Stimulated activated CD4-positive, alpha-beta T cell treated with anti-CD3 and anti-CD28 coated beads, TNF-alpha, amount 100 ng/mL, for 1 hour (primary cell): Measurements from ENCODE around the gene TMEM47.

Experiments
- DNase-seq, 3 donors: peaks; one replicate each; pipeline ENCODE4 v3.0.0-alpha.2; 2020; ENCODE audit warnings: low read depth in 3 of 3, low spot score in 1 of 3

TMEM47 gene

DNA sequence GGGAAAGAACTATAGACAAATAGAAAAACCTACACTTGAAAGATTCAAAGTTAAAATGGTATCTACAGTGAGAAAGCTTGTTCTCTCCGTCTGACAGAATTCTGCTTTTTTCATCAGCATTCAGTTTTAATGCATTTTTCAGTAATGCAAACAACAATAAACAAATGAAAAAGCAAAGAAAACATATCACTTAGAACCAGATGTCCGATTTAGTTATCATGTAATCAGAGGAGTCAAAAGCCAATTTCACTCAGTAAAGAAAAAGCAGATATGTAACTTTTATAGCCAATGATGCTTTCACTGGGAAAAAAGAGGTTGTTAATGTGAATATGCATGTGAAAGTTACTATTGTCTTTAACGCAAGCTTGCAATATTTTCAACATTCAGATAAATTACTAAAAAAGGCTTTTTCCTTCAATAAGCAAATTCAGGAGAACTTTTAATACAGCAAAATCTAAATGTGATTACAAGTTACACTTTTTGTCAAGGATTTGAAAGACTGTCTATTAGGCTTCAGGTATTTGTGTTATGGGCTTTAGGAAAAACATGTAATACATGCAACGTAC, 70.7 kb downstream of the TMEM47 start:
- no peak for DNase-seq

DNA sequence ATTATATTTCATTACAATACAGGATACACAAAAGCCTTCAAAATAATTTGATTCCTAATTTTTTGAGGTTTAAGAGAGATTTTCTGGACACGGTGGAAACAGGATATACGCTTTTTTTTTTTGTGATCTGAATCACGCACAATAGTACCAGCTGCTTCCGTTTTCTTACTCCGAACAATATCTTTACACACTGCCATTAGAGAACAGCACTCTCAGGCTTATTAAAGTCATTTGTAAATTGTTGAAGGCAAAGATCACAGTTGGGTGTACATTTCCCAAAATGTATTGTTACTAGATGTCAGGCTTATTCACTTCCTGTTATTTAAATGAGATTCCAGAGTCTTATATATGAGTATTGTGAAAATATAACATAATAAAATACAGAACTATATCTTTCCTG, 71.5 kb downstream of the TMEM47 start:
- DNase-seq: no peak

DNA sequence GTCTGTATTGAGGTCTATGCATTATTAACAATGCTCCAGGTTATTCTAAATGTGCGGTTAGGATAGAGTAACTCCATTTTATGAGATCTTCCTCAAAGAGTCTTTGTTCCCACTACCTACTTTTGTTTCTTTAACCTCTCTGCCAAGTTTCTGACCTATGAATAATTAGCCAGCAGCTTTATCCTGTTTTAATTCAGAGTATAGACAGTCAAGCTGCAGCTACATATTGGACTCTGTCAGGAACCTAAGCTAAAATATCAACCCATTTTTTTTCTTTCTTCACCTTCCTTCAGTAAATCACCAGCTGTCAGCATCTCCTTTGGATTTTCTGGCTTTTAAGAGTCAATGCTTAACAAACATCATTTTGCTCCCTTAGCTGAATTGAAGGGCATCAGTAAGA, 72.3 kb downstream of the TMEM47 start:
- no peak for DNase-seq

- DNase-seq: no peak
These were observed 77.0 kb downstream of the TMEM47 start for GRCh38 chrX:34580069-34580468.

- no peak for DNase-seq
These were observed 78.8 kb downstream of the TMEM47 start for GRCh38 chrX:34578237-34578636.
